ENCODE measurements around the gene DPYD. TPM values are rescaled to one million over a fixed set of nuclear protein-coding genes. Genes with fewer than 3 reads are reported as not detected.

DPYD gene
- total RNA-seq, 1 donor from 2014 or later = 12.8 TPM

DNA sequence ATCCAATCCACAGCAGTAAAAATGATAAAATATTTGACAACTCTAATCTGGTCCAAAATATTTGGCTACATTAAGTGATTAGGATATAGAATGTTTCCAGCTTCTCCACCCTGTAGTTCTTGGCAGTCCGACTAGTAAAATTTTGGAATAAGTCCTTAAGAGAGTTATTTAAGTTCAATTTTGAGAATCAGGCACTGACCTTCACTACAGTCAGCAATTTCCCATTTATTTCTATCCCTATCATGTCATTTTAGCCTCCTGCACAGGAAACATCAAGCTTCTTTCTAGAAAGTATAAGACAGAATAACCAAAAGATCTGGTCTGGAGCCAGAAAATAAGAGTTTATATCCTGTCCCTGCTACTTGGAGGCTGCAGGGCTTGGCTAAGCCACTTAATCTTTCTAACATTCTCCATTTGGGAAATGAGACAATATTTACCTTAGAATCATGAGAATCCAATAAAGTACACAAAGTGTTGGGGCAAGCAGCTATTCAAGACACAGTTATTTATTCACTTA lies 162.2 kb downstream of the DPYD start:
- TF ChIP-seq, protein P1, sequence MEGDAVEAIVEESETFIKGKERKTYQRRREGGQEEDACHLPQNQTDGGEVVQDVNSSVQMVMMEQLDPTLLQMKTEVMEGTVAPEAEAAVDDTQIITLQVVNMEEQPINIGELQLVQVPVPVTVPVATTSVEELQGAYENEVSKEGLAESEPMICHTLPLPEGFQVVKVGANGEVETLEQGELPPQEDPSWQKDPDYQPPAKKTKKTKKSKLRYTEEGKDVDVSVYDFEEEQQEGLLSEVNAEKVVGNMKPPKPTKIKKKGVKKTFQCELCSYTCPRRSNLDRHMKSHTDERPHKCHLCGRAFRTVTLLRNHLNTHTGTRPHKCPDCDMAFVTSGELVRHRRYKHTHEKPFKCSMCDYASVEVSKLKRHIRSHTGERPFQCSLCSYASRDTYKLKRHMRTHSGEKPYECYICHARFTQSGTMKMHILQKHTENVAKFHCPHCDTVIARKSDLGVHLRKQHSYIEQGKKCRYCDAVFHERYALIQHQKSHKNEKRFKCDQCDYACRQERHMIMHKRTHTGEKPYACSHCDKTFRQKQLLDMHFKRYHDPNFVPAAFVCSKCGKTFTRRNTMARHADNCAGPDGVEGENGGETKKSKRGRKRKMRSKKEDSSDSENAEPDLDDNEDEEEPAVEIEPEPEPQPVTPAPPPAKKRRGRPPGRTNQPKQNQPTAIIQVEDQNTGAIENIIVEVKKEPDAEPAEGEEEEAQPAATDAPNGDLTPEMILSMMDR (IDR thresholded peaks at IDR 0.05; ENCODE audit: partially characterized antibody, unreplicated experiment) = no peak
- H3K27me3 Mint-ChIP-seq (ENCODE audit: unreplicated experiment) = no peaks in the 10 kb centered on the region
- no peaks in the 10 kb centered on the region for H3K4me1 Mint-ChIP-seq (ENCODE audit: low read depth, unreplicated experiment)
- H3K4me3 Mint-ChIP-seq (ENCODE audit: unreplicated experiment) = no peak overlapping the region
- H3K9me3 Mint-ChIP-seq (ENCODE audit: unreplicated experiment) = no peaks in the 10 kb centered on the region
- no peak overlapping the region for H3K27ac Mint-ChIP-seq (ENCODE audit: unreplicated experiment)
- DNase-seq = no peak
- no peaks in the 10 kb centered on the region for H3K36me3 Mint-ChIP-seq (ENCODE audit: unreplicated experiment)

DNA sequence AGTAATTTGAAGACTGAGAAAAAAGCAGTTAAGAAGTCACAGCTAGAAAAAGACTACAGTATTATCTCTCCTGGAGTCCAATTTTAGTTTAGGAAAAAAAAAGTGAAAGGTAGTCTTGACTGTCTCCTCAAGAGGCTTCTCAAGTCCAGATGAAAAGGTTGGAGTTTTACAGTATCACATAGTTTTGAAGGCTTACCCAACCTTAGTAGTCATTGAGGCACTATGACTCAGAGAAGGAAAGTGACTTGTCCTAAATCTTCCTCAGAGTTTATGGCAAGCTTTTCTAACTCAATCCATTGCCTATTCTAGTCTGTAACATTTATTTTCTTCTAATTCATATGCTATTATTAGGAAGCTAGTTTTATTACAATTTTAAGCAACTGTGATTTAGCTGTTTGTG lies 174.9 kb downstream of the DPYD start:
- TF ChIP-seq, protein P1 (IDR thresholded peaks at IDR 0.05; ENCODE audit: partially characterized antibody, unreplicated experiment) = no peak
- no peaks in the 10 kb centered on the region for H3K9me3 Mint-ChIP-seq (ENCODE audit: unreplicated experiment)
- H3K4me1 Mint-ChIP-seq (ENCODE audit: low read depth, unreplicated experiment) = peaks cover 6% of the 10 kb centered on the region
- H3K27me3 Mint-ChIP-seq (ENCODE audit: unreplicated experiment) = no peaks in the 10 kb centered on the region
- DNase-seq = no peak
- H3K27ac Mint-ChIP-seq (ENCODE audit: unreplicated experiment) = no peak overlapping the region
- H3K36me3 Mint-ChIP-seq (ENCODE audit: unreplicated experiment) = no peaks in the 10 kb centered on the region
- no peak overlapping the region for H3K4me3 Mint-ChIP-seq (ENCODE audit: unreplicated experiment)

DNA sequence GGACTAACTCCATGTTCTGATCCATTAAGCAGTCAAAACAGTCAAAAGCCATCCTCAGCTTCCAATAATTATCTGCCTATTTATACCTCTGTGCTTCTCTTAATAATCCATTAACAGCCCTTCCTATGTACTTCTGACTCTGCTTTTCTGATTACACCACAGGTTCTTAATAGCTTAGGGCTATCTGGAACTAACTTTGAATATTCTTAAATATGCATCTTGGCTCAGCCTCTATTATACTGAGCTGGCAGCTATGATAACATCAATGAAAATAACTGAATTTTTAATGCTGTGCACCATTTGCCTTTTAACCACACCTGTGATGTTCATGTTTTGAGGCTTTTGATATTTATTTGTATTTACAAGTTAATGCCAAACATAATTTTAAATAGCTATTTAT lies 175.9 kb downstream of the DPYD start:
- TF ChIP-seq, protein P1 (IDR thresholded peaks at IDR 0.05; ENCODE audit: partially characterized antibody, unreplicated experiment) = no peak
- Mint-ChIP-seq H3K4me1 (ENCODE audit: low read depth, unreplicated experiment) (peaks cover 13% of the 10 kb centered on the region), H3K36me3 (ENCODE audit: unreplicated experiment) (no peaks in the 10 kb centered on the region), H3K27me3 (ENCODE audit: unreplicated experiment) (no peaks in the 10 kb centered on the region), H3K27ac (ENCODE audit: unreplicated experiment) (no peak overlapping the region), H3K9me3 (ENCODE audit: unreplicated experiment) (no peaks in the 10 kb centered on the region), H3K4me3 (ENCODE audit: unreplicated experiment) (no peak overlapping the region)
- no peak for DNase-seq

DNA sequence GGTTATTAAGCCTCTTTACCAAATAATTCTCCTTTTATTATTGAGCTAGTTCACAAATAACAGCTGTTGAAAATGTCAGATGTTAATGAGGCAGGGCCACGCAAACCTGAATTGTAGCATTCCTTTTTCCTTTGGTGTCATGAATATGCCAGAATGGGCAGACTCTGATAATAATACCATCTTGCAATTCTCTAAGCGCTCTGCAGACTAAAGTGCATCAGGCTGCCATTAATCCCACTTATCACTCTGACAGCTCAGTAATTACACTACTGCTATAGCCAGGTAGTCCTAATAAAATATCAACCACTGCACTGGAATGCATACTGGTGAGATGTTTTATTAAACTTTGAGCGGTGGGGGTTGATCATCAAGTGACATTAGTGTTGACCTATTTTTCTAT lies 177.7 kb downstream of the DPYD start:
- H3K4me3 Mint-ChIP-seq (ENCODE audit: unreplicated experiment) = no peak overlapping the region
- no peak for DNase-seq
- no peaks in the 10 kb centered on the region for H3K9me3 Mint-ChIP-seq (ENCODE audit: unreplicated experiment)
- peaks cover 13% of the 10 kb centered on the region for H3K4me1 Mint-ChIP-seq (ENCODE audit: low read depth, unreplicated experiment)
- no peaks in the 10 kb centered on the region for H3K36me3 Mint-ChIP-seq (ENCODE audit: unreplicated experiment)
- no peak overlapping the region for H3K27ac Mint-ChIP-seq (ENCODE audit: unreplicated experiment)
- TF ChIP-seq, protein P1 (IDR thresholded peaks at IDR 0.05; ENCODE audit: partially characterized antibody, unreplicated experiment) = no peak
- no peaks in the 10 kb centered on the region for H3K27me3 Mint-ChIP-seq (ENCODE audit: unreplicated experiment)

DNA sequence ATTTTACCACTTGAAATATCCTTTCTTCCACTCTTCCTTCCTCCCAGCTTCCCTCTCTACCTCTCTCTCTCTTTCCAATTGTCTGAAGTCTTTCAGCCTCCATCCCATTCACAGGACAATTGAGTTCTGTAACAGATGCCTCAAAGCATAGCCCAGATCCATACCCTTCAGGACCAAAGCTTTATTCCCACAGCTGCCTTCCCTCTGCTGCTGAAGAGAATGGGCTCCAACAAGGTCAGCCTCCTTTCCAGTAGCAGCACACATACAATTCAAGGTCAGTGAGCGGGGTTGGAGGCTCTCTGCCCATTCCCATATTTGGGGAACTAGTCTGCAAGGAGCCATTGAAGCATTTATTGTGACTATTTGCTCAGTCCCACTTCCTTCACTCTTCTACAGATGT lies 179.9 kb downstream of the DPYD start:
- H3K4me1 Mint-ChIP-seq (ENCODE audit: low read depth, unreplicated experiment) = peaks cover 13% of the 10 kb centered on the region
- TF ChIP-seq, protein P1 (IDR thresholded peaks at IDR 0.05; ENCODE audit: partially characterized antibody, unreplicated experiment) = no peak
- no peak overlapping the region for H3K27ac Mint-ChIP-seq (ENCODE audit: unreplicated experiment)
- no peaks in the 10 kb centered on the region for H3K36me3 Mint-ChIP-seq (ENCODE audit: unreplicated experiment)
- no peak for DNase-seq
- no peak overlapping the region for H3K4me3 Mint-ChIP-seq (ENCODE audit: unreplicated experiment)
- H3K9me3 Mint-ChIP-seq (ENCODE audit: unreplicated experiment) = no peaks in the 10 kb centered on the region
- no peaks in the 10 kb centered on the region for H3K27me3 Mint-ChIP-seq (ENCODE audit: unreplicated experiment)

Data from glutamatergic neuron (in vitro differentiated cells).